Stimulated activated CD4-positive, alpha-beta T cell treated with anti-CD3 and anti-CD28 coated beads, Interleukin-4, amount 100 ng/mL, for 4 hours (primary cell): ENCODE results near the gene SYNDIG1L.
"Not testable (repeated sequence)": the region's sequence is repeated elsewhere in the genome, so short reads cannot be mapped to it uniquely, and the experiment has no call there.

ENCODE experiments used
- DNase-seq, 2 experiments: peaks; one replicate each; pipeline ENCODE4 v3.0.0-alpha.2; 2020

SYNDIG1L gene

GRCh38 chr14:74426202-74426582 lies at the start of gene SYNDIG1L:
TSS of gene SYNDIG1L (minus strand) at chr14:74426210. CDS start at chr14:74409744, 16,466 bp downstream.
- no peak for DNase-seq

DNA sequence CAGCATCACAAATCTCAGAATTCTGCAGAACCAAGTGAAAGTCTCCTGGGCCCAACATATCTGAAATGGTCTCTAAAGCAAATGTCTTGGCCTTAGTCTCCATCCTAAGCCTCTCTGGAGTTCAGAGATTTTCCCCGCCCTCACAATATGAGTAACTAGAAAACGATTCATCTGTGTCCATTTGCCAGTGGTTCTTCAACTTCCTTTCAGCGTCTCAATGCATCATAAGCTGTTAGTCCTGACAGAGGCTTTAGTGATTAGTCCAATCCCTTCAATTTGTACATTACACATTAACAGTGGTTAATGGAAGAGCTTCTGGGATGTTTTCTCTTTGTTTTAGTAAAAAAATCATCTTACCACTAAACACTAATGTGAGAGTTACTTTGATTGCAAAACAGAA lies 49.7 kb upstream of the SYNDIG1L start:
- DNase-seq = no peak

GRCh38 chr14:74474376-74474775 lies 48.4 kb upstream of the SYNDIG1L start:
- no peak for DNase-seq

- no peak for DNase-seq
Measured at GRCh38 chr14:74472601-74473000, 46.6 kb upstream of the SYNDIG1L start.

DNA sequence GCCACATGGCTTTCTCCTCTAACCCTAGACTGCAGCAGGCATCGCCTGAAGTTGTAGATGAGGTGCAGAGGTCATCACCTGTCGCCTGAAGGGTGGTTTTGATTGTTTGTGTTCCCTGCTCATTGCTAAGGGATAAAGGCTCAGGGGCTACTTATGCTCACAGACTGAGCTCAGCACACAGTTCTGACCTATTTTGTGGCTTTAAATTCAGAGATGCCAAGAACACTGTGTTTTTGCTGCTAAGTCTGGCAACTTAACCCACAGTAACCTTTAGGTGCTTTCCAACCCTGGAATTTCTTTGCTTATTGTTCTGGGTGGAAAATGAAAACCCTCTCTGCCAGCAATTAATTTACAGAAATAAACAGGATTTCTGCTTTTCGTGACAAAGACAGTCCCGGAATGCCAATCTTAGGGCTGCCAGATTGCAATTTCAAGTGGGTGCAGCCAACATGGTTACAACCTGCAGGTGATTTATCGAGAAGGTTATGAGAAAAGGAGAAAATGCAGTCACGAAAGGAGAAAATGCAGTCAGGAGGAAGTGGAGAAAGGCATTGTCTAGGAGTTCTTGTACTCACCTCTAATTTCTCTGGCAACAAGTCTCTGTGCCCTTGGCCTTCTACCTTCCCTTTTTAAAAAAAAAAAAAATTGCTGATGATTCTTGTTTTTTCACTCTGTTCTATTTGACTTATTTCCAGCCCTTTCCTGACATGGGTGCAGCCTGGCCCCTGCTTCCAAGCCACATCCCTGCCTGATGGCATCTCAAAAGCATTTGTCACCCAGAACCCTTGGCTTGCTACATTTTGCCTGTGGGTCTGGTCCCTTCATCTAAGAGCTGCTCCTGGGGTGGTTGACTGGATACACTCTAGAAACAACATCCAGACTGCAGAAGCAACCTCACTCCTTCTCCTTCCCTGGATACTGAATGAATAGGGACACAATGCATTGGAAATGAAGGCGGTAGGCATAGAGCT lies 43.8 kb upstream of the SYNDIG1L start:
- no peak for DNase-seq

GRCh38 chr14:74468513-74468912 lies 42.5 kb upstream of the SYNDIG1L start:
- DNase-seq = no peak

- DNase-seq = no peak
Measured at GRCh38 chr14:74465335-74465734, 39.3 kb upstream of the SYNDIG1L start.

- DNase-seq = no peak
Measured at GRCh38 chr14:74464785-74465184, 38.8 kb upstream of the SYNDIG1L start.

DNA sequence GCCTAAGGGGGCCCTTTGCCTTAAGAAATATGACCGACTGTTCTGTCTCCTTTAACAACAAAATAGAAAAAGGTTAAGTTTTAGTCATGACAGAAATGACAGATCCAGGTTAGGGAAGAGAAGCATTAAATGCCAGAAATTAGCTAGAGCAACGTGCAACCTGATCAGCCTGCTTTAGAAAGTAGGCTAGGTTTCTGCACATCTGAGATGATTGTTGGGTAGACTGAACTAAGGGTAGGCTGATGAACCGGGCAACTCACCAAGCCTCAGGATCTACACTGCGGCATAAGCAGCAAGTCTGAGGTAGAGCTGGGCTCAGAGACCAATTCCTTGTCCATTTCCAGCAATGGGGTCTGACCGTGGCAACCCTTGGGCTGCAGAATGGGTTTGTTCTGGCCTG lies 37.7 kb upstream of the SYNDIG1L start:
- DNase-seq = no peak

- no peak for DNase-seq
Measured at GRCh38 chr14:74462993-74463392, 37.0 kb upstream of the SYNDIG1L start.

GRCh38 chr14:74459976-74460375 lies 34.0 kb upstream of the SYNDIG1L start:
- DNase-seq = no peak

DNA sequence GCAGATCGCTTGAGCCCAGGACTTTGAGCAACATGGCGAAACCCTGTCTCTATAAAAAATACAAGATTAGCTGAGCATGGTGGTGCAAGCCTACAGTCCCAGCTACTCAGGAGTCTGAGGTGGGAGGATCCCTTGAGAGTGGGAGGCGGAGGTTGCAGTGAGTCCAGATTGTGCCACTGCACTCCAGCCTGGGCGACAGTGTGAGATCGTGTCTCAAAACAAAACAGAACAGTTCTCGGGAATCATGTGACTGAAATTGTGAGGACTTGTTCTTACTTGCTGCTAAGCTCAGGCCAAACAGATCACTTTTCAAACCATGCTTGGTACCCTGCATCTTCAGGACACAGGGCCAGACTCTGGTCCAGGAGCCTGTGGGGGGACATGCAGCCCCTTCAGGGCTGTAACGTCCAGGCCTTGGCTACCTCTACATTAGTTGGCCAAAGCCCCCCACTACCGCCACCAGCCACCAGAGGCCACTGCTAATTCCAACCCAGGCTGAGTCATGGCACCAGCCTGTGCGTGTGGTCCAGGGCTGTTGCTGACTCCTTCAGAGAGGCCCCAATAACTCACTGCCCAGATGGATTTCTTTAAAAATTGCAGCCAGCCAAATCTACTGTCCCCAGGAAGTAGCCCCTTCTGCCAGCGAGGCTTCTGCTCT lies 33.4 kb upstream of the SYNDIG1L start:
- DNase-seq = peak in 1 of 2 experiments; percentile 10

GRCh38 chr14:74457565-74457895 lies 31.5 kb upstream of the SYNDIG1L start:
- DNase-seq = no peak

DNA sequence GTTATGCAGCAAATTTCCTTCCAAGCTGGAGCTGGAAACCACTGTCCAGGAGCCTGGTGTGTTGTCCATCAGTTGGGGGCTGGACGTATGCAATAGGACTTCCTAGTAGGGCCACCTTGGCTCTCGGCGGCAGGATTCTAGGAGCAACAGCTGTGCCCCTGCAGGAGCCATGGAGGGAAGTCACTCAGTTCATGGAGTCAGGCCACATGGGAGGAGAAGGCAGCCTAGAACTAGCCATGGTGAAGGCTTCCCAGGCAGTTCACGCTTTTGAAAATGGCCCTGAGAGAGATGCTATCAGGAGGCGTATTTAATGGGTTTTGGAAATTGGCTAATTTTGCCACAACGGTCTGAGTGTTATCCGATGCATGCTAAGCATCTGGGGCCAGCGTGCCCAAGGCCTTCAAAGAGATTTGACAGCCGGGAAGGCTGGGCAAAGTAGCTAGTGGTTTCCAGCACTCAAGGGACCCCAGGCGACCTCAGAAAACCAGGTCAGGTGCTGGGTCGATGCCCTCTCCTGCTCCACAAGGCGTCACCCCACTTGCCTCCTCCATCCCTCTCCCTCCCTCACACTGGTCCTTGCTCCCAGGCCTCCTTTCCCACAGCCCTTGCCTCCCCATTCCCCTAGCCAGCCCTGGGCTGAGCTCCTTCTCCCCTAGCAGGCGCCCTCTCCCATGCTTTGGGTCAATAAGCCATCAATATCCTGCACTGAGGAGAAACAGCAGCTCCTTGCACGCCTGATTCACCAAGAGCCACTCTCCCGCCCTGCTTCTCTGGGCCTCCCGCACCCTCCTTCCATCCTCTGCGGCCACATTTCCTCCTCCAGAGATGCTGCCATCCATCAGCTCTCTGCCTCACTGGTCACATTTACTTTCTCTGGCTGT lies 30.9 kb upstream of the SYNDIG1L start:
- no peak for DNase-seq

DNA sequence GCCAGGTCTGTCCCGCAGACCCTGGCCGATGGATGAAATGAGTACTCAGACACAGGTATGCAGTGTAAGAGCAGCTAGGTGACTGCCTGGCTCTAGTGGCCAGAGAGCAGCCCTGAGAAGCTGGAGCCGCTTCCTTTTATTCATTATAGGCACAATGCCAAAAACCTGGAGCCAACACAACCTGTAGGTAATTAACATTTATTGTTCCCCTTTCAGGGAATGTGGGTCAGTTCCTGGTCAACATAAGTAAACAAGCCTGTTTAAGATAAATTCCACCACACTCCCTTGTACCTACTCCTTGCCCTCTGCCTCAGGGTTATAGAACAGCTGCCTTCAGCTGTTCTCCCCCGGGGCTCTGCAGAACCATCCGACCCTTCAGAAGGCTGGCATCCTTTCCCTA lies 28.4 kb upstream of the SYNDIG1L start:
- DNase-seq = not testable (repeated sequence)

- no peak for DNase-seq
Measured at GRCh38 chr14:74444866-74445265, 18.9 kb upstream of the SYNDIG1L start.

- no peak for DNase-seq
Measured at GRCh38 chr14:74442757-74443156, 16.7 kb upstream of the SYNDIG1L start.

DNA sequence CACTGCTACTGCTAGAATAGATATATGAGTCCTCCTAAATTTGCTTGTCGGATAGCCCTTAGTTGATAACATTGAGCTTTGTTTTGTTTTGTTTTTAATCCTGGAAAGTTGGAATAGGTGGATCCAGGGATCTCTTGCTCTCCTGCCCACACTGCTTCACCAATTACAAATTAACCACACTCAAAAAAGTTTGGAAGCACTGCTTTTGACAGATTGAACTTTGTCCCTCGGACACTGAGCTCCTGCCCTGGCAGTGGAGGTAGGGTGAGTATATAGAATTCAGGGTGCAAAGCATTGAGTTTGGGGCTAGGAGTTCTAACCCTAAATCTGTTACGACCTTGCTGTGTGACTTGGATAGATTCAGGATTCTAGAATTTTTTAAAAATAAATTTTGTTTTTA lies 15.1 kb upstream of the SYNDIG1L start:
- no peak for DNase-seq

- no peak for DNase-seq
Measured at GRCh38 chr14:74438351-74438915, 12.4 kb upstream of the SYNDIG1L start.

DNA sequence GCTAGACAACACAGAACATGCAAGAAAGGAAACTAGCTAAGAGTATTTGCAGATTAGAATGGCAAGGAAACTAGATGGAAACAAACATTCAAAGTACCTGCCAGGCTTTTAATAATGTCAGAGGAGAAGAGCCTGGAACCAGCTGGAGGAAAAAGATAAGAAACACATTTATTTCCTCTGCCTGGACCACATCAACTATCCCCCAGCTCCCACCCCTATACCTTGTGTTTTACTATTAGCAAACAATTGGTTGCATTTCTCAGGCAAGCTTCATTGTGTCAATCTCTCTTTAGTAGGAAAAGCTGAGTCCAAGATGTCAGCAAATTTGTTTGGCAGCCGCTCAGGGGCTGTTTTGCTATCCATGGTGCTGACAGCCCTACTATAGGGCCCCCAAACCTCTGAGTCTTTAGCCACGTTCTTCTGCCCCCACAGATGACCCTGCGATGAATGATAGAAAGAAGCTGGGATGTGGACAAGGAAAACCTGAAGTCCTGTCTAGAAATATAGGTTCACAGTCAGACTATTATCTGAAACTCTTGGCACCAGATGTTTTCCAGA lies 11.6 kb upstream of the SYNDIG1L start:
- no peak for DNase-seq

- no peak for DNase-seq
Measured at GRCh38 chr14:74434294-74434693, 8.3 kb upstream of the SYNDIG1L start.

DNA sequence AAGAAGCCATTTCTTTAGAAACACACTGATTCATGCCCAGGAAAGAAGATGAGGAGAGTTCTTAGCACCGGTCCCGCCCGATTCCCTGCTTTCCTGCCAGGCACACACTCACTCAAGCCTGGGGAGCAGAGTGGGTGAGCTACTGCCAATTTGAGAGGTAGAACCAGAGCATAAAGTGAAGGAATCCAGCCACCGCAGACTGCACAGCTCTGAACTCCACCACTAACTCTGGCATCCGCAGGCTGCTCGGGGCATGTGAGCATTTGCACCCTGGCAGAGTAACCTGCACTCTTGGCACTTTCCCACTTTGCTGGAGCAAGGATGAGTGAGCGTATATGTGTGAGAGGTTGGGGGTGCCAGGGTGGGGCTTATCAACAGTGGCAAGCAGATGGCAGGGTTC lies 4.0 kb upstream of the SYNDIG1L start:
- DNase-seq = no peak
